WTC11 (cell line): ENCODE measurements around the gene TBC1D17. TPM values are rescaled to one million over a fixed set of nuclear protein-coding genes. Genes with fewer than 3 reads are reported as not detected.

Experiments
- ATAC-seq: fragments of 200-7000 bp; cut with Tn5 transposase; 2 replicates; pipeline ENCODE4 v1.10.0; 2021; ENCODE audit warnings: mild to moderate bottlenecking, moderate library complexity
- CTCF ChIA-PET: fragments of 300-600 bp; sonication (Branson Sonifier 250); formaldehyde crosslinking; loops from one replicate; lab custom pipeline; 2021; ENCODE audit warnings: antibody characterized with exemption; lab: Charles Lee
- POLR2A ChIA-PET: fragments of 350-600 bp; sonication (Branson Sonifier 250); formaldehyde crosslinking; loops from one replicate; lab custom pipeline; 2021; ENCODE audit warnings: antibody characterized with exemption; lab: Charles Lee
- DNase-seq: peaks from one replicate; pipeline ENCODE4 v3.0.0; 2021; ENCODE audit warnings: low spot score
- H3K27ac Mint-ChIP-seq: 2 replicates; pipeline ENCODE4 v1.8.0; 2021; ENCODE audit warnings: mixed read lengths
- H3K27me3 Mint-ChIP-seq: 2 replicates; pipeline ENCODE4 v1.8.0; 2021; ENCODE audit warnings: low read depth, mild to moderate bottlenecking, moderate library complexity, mixed read lengths
- H3K36me3 Mint-ChIP-seq: 2 replicates; pipeline ENCODE4 v1.8.0; 2021; ENCODE audit warnings: mixed read lengths
- H3K4me1 Mint-ChIP-seq: 2 replicates; pipeline ENCODE4 v1.8.0; 2022; ENCODE audit warnings: mixed read lengths
- H3K4me3 Mint-ChIP-seq: 2 replicates; pipeline ENCODE4 v1.8.0; 2021; ENCODE audit warnings: mild to moderate bottlenecking, moderate library complexity, mixed read lengths
- H3K9me3 Mint-ChIP-seq: 2 replicates; pipeline ENCODE4 v1.8.0; 2021; ENCODE audit warnings: mixed read lengths
- EMX1 ChIP-seq: fragments of 250-450 bp; sonication (Bioruptor Pico); IDR thresholded peaks from 2 replicates; pipeline ENCODE4 v1.8.0; 2021; ENCODE audit warnings: mild to moderate bottlenecking
- FOXK1 ChIP-seq: sonication (generic); formaldehyde crosslinking; IDR thresholded peaks from 2 replicates; pipeline ENCODE4 v1.8.0; 2022; ENCODE audit warnings: mild to moderate bottlenecking, moderate library complexity, missing genetic modification reagents
- FOXP1 ChIP-seq: sonication (generic); formaldehyde crosslinking; IDR thresholded peaks from 2 replicates; pipeline ENCODE4 v1.8.0; 2022; ENCODE audit warnings: missing genetic modification reagents, mild to moderate bottlenecking, moderate library complexity, borderline replicate concordance
- IRF2 ChIP-seq: sonication (generic); formaldehyde crosslinking; IDR thresholded peaks from 2 replicates; pipeline ENCODE4 v1.8.0; 2022; ENCODE audit warnings: low read depth, missing genetic modification reagents, borderline replicate concordance
- MXD4 ChIP-seq: fragments of 250-450 bp; sonication (Bioruptor Pico); IDR thresholded peaks from 2 replicates; pipeline ENCODE4 v1.8.0; 2021; ENCODE audit warnings: mild to moderate bottlenecking, moderate library complexity, borderline replicate concordance
- NFATC4 ChIP-seq: fragments of 250-450 bp; sonication (Bioruptor Pico); IDR thresholded peaks from 2 replicates; pipeline ENCODE4 v1.9.0; 2021; ENCODE audit warnings: mild to moderate bottlenecking
- NFYB ChIP-seq: sonication (generic); formaldehyde crosslinking; conservative IDR thresholded peaks from 2 replicates; pipeline ENCODE4 v1.8.0; 2022; ENCODE audit warnings: low read depth, missing genetic modification reagents
- RELA ChIP-seq: sonication (generic); formaldehyde crosslinking; IDR thresholded peaks from 2 replicates; pipeline ENCODE4 v1.8.1; 2022; ENCODE audit warnings: missing genetic modification reagents, mild to moderate bottlenecking, borderline replicate concordance
- SMAD4 ChIP-seq: sonication (generic); formaldehyde crosslinking; IDR thresholded peaks from 2 replicates; pipeline ENCODE4 v1.8.0; 2022; ENCODE audit warnings: mild to moderate bottlenecking, missing genetic modification reagents
- total RNA-seq: library from RNA; stranded (reverse); gene quantifications from 3 replicates; pipeline ENCODE4 v1.2.3, GENCODE V29; 2021
- TF ChIP-seq, protein P1 (sequence below): sonication (generic); formaldehyde crosslinking; IDR thresholded peaks from 2 replicates; pipeline ENCODE4 v1.8.0; 2022; ENCODE audit warnings: mild to moderate bottlenecking, missing genetic modification reagents
- TF ChIP-seq, protein P2 (sequence below): sonication (generic); formaldehyde crosslinking; IDR thresholded peaks from 2 replicates; pipeline ENCODE4 v1.8.1; 2023; ENCODE audit warnings: mild to moderate bottlenecking, missing genetic modification reagents, moderate library complexity
- TF ChIP-seq, protein P3 (sequence below): sonication (generic); formaldehyde crosslinking; IDR thresholded peaks from 2 replicates; pipeline ENCODE4 v1.8.1; 2023; ENCODE audit warnings: mild to moderate bottlenecking, missing genetic modification reagents, borderline replicate concordance
- TF ChIP-seq, protein P4 (sequence below): sonication (generic); formaldehyde crosslinking; IDR thresholded peaks from 2 replicates; pipeline ENCODE4 v1.8.1; 2022; ENCODE audit warnings: missing genetic modification reagents, borderline replicate concordance
- TF ChIP-seq, protein P5 (sequence below): sonication (generic); formaldehyde crosslinking; IDR thresholded peaks from 2 replicates; pipeline ENCODE4 v1.8.1; 2022; ENCODE audit warnings: low read depth, mild to moderate bottlenecking, moderate library complexity, missing genetic modification reagents, borderline replicate concordance
- TF ChIP-seq, protein P6 (sequence below): sonication (generic); formaldehyde crosslinking; IDR thresholded peaks from 2 replicates; pipeline ENCODE4 v1.8.0; 2023; ENCODE audit warnings: missing genetic modification reagents

Gene TBC1D17
- total RNA-seq, 1 experiment from 2014 or later: 52.8 TPM

DNA sequence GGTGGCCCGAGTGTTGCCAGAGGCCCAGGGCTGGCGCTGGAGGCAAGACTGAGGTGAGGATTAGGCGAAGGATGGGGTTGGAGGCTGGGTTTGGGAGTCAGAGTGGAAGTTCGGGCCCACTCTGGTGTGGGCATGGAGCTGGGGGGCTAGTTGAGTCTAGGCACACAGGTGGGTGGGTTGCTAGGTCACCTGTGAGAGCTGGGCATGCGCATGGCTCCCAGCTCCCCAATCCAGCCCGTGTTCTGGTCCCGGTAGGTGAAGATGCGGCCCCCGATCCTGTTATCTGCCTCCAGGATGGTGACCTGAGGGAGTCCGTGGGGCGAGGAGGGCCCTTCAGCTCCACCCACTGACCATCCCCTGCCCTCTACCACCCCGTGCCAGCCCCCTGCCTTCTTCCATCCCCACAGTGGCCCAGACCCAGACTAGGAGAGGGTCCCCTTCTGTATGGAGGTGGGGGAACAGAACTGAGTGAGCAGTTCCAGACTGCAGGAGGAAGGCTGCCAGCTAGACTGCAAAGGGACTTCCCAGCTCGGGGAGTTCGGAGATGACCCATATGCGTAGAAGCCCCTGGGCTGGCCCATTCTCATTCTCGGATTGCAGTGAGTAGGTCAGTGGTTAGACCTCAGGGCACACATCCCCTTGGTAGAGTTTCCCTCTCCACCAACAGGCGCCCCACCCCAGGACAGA is 17.5 kb downstream of the TBC1D17 start:
- Mint-ChIP-seq H3K27me3 (peaks cover 35% of the 10 kb centered on the region), H3K9me3 (no peaks in the 10 kb centered on the region), H3K36me3 (no peaks in the 10 kb centered on the region), H3K27ac (no peak overlapping the region), H3K4me3 (no peak overlapping the region), H3K4me1 (peaks cover 15% of the 10 kb centered on the region)
- POLR2A ChIA-PET: interaction anchor here (0.5 to 1.6 kb wide), 2 partner anchors 18 to 1050 kb away, joined by 3 to 4 read pairs; partner anchors contain the start of genes AKT1S1 and TBC1D17
- TF ChIP-seq, protein P1, sequence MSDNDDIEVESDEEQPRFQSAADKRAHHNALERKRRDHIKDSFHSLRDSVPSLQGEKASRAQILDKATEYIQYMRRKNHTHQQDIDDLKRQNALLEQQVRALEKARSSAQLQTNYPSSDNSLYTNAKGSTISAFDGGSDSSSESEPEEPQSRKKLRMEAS (CRISPR knock-in tag): no peak
- DNase-seq (no peak), ATAC-seq (no peak)
- CTCF ChIA-PET: interaction anchor here (0.5 to 1.5 kb wide), 3 partner anchors 45 to 144 kb away, joined by 3 to 6 read pairs (median 4); no protein-coding TSS in a partner anchor

DNA sequence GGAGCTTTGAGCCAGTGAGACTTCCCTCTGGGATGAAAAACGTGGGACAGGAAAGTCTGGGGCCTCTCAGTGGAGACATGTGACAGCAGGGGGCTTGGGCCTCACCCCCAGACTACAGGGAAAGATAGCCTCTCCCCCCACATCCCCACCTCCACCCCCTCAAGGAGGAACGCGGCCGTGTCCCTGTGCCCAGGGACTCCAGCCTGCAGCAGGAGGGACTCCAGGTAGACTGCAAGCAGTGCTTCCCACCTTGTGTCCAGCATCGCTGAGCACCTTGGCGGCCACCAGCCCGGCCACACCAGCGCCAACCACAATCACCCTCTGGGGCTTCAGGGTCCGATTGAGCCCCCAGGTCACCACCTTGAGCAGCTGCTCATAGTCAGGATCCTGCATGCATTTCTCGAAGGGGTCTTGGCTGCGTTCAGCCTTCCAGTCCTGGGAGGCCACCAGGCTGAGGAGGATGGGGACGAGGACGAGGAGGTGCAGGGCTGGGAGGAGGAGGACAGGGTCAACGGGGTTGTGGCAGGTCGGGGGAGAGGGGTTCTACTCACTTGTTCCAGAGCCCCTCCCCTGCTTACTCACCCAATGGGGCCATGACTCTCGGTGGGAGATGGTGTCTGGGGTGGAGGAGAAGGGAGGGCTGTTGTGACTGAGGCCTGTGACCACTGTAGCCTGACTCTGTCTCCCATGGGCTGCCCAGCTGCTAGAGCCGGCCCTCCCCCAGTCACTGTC is 18.2 kb downstream of the TBC1D17 start:
- Mint-ChIP-seq H3K27ac (no peak overlapping the region), H3K4me1 (peaks cover 15% of the 10 kb centered on the region), H3K9me3 (no peaks in the 10 kb centered on the region)
- ChIA-PET CTCF (interaction anchor here (1.5 kb wide), 1 partner anchor 88 kb away, joined by 4 read pairs; no protein-coding TSS in a partner anchor), POLR2A (interaction anchor here (1.6 kb wide), 1 partner anchor 19 kb away, joined by 4 read pairs; the partner anchor contains the start of genes AKT1S1 and TBC1D17)
- no peak for DNase-seq
- no peak for TF ChIP-seq EMX1 (CRISPR knock-in tag)
- no peak for TF ChIP-seq SMAD4 (CRISPR knock-in tag)
- TF ChIP-seq, protein P2, sequence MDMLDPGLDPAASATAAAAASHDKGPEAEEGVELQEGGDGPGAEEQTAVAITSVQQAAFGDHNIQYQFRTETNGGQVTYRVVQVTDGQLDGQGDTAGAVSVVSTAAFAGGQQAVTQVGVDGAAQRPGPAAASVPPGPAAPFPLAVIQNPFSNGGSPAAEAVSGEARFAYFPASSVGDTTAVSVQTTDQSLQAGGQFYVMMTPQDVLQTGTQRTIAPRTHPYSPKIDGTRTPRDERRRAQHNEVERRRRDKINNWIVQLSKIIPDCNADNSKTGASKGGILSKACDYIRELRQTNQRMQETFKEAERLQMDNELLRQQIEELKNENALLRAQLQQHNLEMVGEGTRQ: no peak
- no peak for TF ChIP-seq FOXK1
- TF ChIP-seq, protein P3, sequence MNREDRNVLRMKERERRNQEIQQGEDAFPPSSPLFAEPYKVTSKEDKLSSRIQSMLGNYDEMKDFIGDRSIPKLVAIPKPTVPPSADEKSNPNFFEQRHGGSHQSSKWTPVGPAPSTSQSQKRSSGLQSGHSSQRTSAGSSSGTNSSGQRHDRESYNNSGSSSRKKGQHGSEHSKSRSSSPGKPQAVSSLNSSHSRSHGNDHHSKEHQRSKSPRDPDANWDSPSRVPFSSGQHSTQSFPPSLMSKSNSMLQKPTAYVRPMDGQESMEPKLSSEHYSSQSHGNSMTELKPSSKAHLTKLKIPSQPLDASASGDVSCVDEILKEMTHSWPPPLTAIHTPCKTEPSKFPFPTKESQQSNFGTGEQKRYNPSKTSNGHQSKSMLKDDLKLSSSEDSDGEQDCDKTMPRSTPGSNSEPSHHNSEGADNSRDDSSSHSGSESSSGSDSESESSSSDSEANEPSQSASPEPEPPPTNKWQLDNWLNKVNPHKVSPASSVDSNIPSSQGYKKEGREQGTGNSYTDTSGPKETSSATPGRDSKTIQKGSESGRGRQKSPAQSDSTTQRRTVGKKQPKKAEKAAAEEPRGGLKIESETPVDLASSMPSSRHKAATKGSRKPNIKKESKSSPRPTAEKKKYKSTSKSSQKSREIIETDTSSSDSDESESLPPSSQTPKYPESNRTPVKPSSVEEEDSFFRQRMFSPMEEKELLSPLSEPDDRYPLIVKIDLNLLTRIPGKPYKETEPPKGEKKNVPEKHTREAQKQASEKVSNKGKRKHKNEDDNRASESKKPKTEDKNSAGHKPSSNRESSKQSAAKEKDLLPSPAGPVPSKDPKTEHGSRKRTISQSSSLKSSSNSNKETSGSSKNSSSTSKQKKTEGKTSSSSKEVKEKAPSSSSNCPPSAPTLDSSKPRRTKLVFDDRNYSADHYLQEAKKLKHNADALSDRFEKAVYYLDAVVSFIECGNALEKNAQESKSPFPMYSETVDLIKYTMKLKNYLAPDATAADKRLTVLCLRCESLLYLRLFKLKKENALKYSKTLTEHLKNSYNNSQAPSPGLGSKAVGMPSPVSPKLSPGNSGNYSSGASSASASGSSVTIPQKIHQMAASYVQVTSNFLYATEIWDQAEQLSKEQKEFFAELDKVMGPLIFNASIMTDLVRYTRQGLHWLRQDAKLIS: no peak
- TF ChIP-seq, protein P4, sequence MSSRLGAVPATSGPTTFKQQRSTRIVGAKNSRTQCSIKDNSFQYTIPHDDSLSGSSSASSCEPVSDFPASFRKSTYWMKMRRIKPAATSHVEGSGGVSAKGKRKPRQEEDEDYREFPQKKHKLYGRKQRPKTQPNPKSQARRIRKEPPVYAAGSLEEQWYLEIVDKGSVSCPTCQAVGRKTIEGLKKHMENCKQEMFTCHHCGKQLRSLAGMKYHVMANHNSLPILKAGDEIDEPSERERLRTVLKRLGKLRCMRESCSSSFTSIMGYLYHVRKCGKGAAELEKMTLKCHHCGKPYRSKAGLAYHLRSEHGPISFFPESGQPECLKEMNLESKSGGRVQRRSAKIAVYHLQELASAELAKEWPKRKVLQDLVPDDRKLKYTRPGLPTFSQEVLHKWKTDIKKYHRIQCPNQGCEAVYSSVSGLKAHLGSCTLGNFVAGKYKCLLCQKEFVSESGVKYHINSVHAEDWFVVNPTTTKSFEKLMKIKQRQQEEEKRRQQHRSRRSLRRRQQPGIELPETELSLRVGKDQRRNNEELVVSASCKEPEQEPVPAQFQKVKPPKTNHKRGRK (CRISPR knock-in tag): no peak
- TF ChIP-seq MXD4 (CRISPR knock-in tag): no peak
- TF ChIP-seq NFYB (CRISPR knock-in tag): no peak
- no peak for TF ChIP-seq FOXP1 (CRISPR knock-in tag)
- TF ChIP-seq RELA: no peak
- no peak for TF ChIP-seq IRF2 (CRISPR knock-in tag)
- no peak for TF ChIP-seq NFATC4 (CRISPR knock-in tag)
- TF ChIP-seq, protein P5, sequence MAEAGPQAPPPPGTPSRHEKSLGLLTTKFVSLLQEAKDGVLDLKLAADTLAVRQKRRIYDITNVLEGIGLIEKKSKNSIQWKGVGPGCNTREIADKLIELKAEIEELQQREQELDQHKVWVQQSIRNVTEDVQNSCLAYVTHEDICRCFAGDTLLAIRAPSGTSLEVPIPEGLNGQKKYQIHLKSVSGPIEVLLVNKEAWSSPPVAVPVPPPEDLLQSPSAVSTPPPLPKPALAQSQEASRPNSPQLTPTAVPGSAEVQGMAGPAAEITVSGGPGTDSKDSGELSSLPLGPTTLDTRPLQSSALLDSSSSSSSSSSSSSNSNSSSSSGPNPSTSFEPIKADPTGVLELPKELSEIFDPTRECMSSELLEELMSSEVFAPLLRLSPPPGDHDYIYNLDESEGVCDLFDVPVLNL (CRISPR knock-in tag): no peak
- TF ChIP-seq, protein P6, sequence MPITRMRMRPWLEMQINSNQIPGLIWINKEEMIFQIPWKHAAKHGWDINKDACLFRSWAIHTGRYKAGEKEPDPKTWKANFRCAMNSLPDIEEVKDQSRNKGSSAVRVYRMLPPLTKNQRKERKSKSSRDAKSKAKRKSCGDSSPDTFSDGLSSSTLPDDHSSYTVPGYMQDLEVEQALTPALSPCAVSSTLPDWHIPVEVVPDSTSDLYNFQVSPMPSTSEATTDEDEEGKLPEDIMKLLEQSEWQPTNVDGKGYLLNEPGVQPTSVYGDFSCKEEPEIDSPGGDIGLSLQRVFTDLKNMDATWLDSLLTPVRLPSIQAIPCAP (CRISPR knock-in tag): no peak
- TF ChIP-seq, all 79 proteins: peak for 0
- no peaks in the 10 kb centered on the region for H3K36me3 Mint-ChIP-seq
- ATAC-seq: no peak
- no peak overlapping the region for H3K4me3 Mint-ChIP-seq
- H3K27me3 Mint-ChIP-seq: peaks cover 35% of the 10 kb centered on the region
